HEK293 (cell line): ENCODE data around the gene IL17C.

Experiments
- CTCF ChIA-PET: fragments of 350-600 bp; formaldehyde crosslinking; extraction: SDS; loops from one replicate; lab custom pipeline; 2021; ENCODE audit warnings: antibody characterized with exemption; lab: Yijun Ruan, JAX
- POLR2A ChIA-PET: fragments of 300-600 bp; formaldehyde crosslinking; extraction: SDS; loops from one replicate; lab custom pipeline; 2020; ENCODE audit warnings: antibody characterized with exemption, inconsistent platforms; lab: Yijun Ruan, JAX
- H3K27ac ChIP-seq: fragments of 200-500 bp; sonication (Bioruptor generic); 2 replicates; pipeline ENCODE4 v1.5.1; 2014; ENCODE audit warnings: low read depth, low read length, control low read depth, inconsistent platforms; ENCODE audit errors: extremely low read depth
- H3K36me3 ChIP-seq, 2 experiments: fragments of 200-500 bp in 1 of 2; sonication (Bioruptor generic) in 1 of 2; 1 replicate in 1 of 2; 2 replicates in 1 of 2; pipeline ENCODE4 v1.5.1; 2014 to 2017; ENCODE audit warnings: inconsistent platforms in 2 of 2, low read length in 2 of 2; ENCODE audit not compliant: control insufficient read depth in 2 of 2, insufficient read depth in 1 of 2
- H3K4me1 ChIP-seq: fragments of 200-500 bp; sonication (Bioruptor generic); 2 replicates; pipeline ENCODE4 v1.5.1; 2014; ENCODE audit warnings: mild to moderate bottlenecking, low read length, inconsistent platforms; ENCODE audit not compliant: control insufficient read depth, insufficient read depth
- H3K4me3 ChIP-seq: 2 replicates; pipeline ENCODE4 v1.5.1; 2011; ENCODE audit warnings: low read depth, mild to moderate bottlenecking, control low read depth, low read length, moderate library complexity
- H3K9me3 ChIP-seq: fragments of 200-500 bp; sonication (Bioruptor generic); 2 replicates; pipeline ENCODE4 v1.5.1; 2014; ENCODE audit warnings: low read depth, low read length, inconsistent platforms; ENCODE audit not compliant: control insufficient read depth, insufficient read depth
- CTCF ChIP-seq: fragments of 450-650 bp; formaldehyde crosslinking; IDR thresholded peaks from 2 replicates; pipeline ENCODE4 v1.5.1; 2016; ENCODE audit warnings: missing biosample characterization, missing genetic modification characterization
- GLIS1 ChIP-seq: fragments of 450-650 bp; formaldehyde crosslinking; IDR thresholded peaks from 2 replicates; pipeline ENCODE4 v1.5.1; 2016; ENCODE audit warnings: missing biosample characterization, missing genetic modification characterization
- KLF1 ChIP-seq: fragments of 450-650 bp; formaldehyde crosslinking; IDR thresholded peaks from 2 replicates; pipeline ENCODE4 v1.5.1; 2016; ENCODE audit warnings: missing biosample characterization, missing genetic modification characterization
- SALL2 ChIP-seq: fragments of 450-650 bp; formaldehyde crosslinking; IDR thresholded peaks from 2 replicates; pipeline ENCODE4 v1.5.0; 2017; ENCODE audit warnings: missing biosample characterization, mild to moderate bottlenecking, missing genetic modification characterization, borderline replicate concordance
- ZBTB44 ChIP-seq: fragments of 450-650 bp; IDR thresholded peaks from 2 replicates; pipeline ENCODE4 v1.5.1; 2018; ENCODE audit warnings: missing biosample characterization, mild to moderate bottlenecking, missing genetic modification characterization
- ZBTB7A ChIP-seq: fragments of 450-650 bp; formaldehyde crosslinking; IDR thresholded peaks from 2 replicates; pipeline ENCODE4 v1.5.1; 2016; ENCODE audit warnings: low read depth, missing biosample characterization, missing genetic modification characterization
- ZFHX2 ChIP-seq: fragments of 450-650 bp; formaldehyde crosslinking; conservative IDR thresholded peaks from 2 replicates; pipeline ENCODE4 v1.5.1; 2016; ENCODE audit warnings: missing biosample characterization, missing genetic modification characterization
- ZNF10 ChIP-seq: fragments of 450-650 bp; formaldehyde crosslinking; IDR thresholded peaks from 2 replicates; pipeline ENCODE4 v1.5.1; 2017; ENCODE audit warnings: missing biosample characterization, missing genetic modification characterization
- ZNF157 ChIP-seq: fragments of 450-650 bp; formaldehyde crosslinking; IDR thresholded peaks from 2 replicates; pipeline ENCODE4 v1.5.1; 2016; ENCODE audit warnings: missing biosample characterization, missing genetic modification characterization
- ZNF19 ChIP-seq: fragments of 450-650 bp; formaldehyde crosslinking; IDR thresholded peaks from 2 replicates; pipeline ENCODE4; 2016; ENCODE audit warnings: missing biosample characterization, missing genetic modification characterization, low read depth
- ZNF2 ChIP-seq: fragments of 450-650 bp; formaldehyde crosslinking; IDR thresholded peaks from 2 replicates; pipeline ENCODE4 v1.5.1; 2016; ENCODE audit warnings: missing biosample characterization, missing genetic modification characterization
- ZNF292 ChIP-seq: fragments of 450-650 bp; formaldehyde crosslinking; IDR thresholded peaks from 2 replicates; pipeline ENCODE4 v1.5.1; 2016; ENCODE audit warnings: low read depth, missing biosample characterization, missing genetic modification characterization, borderline replicate concordance
- ZNF350 ChIP-seq: fragments of 450-650 bp; formaldehyde crosslinking; IDR thresholded peaks from 2 replicates; pipeline ENCODE4 v1.5.0; 2017; ENCODE audit warnings: missing biosample characterization, mild to moderate bottlenecking, missing genetic modification characterization
- ZNF433 ChIP-seq: fragments of 450-650 bp; formaldehyde crosslinking; IDR thresholded peaks from 2 replicates; pipeline ENCODE4 v1.5.1; 2016; ENCODE audit warnings: missing biosample characterization, missing genetic modification characterization, low read depth
- ZNF48 ChIP-seq: fragments of 450-650 bp; formaldehyde crosslinking; IDR thresholded peaks from 2 replicates; pipeline ENCODE4 v1.5.1; 2016; ENCODE audit warnings: missing biosample characterization, missing genetic modification characterization
- ZNF501 ChIP-seq: fragments of 450-650 bp; formaldehyde crosslinking; IDR thresholded peaks from 2 replicates; pipeline ENCODE4 v1.5.1; 2016; ENCODE audit warnings: missing biosample characterization, missing genetic modification characterization
- ZNF560 ChIP-seq: fragments of 450-650 bp; formaldehyde crosslinking; IDR thresholded peaks from 2 replicates; pipeline ENCODE4 v1.5.1; 2017; ENCODE audit warnings: missing biosample characterization, missing genetic modification characterization, borderline replicate concordance
- ZNF561 ChIP-seq: fragments of 450-650 bp; IDR thresholded peaks from 2 replicates; pipeline ENCODE4 v1.5.1; 2018; ENCODE audit warnings: missing biosample characterization, missing genetic modification characterization, borderline replicate concordance
- ZNF571 ChIP-seq: fragments of 450-650 bp; formaldehyde crosslinking; IDR thresholded peaks from 2 replicates; pipeline ENCODE4 v1.5.0; 2017; ENCODE audit warnings: missing biosample characterization, missing genetic modification characterization
- ZNF585B ChIP-seq: fragments of 450-650 bp; formaldehyde crosslinking; IDR thresholded peaks from 2 replicates; pipeline ENCODE4 v1.5.1; 2016; ENCODE audit warnings: missing biosample characterization, missing genetic modification characterization
- ZNF610 ChIP-seq: fragments of 450-650 bp; formaldehyde crosslinking; IDR thresholded peaks from 2 replicates; pipeline ENCODE4 v1.5.1; 2016; ENCODE audit warnings: missing biosample characterization, missing genetic modification characterization, borderline replicate concordance
- ZNF621 ChIP-seq: fragments of 450-650 bp; formaldehyde crosslinking; IDR thresholded peaks from 2 replicates; pipeline ENCODE4 v1.5.1; 2017; ENCODE audit warnings: missing biosample characterization, missing genetic modification characterization
- ZNF654 ChIP-seq: fragments of 450-650 bp; formaldehyde crosslinking; IDR thresholded peaks from 2 replicates; pipeline ENCODE4 v1.5.1; 2016; ENCODE audit warnings: low read depth, missing biosample characterization, missing genetic modification characterization

IL17C gene

GRCh38 chr16:88626646-88627045 is 11.7 kb upstream of the IL17C start:
- Histone ChIP-seq H3K4me3 (no peak overlapping the region), H3K36me3 (peaks cover 4 to 90% of the 10 kb centered on the region in 2 experiments; a peak in 2 of 3 replicates), H3K4me1 (no peaks in the 10 kb centered on the region), H3K27ac (no peak overlapping the region), H3K9me3 (no peaks in the 10 kb centered on the region)
- POLR2A ChIA-PET: no interaction called here
- no peak for TF ChIP-seq ZFHX2 (tag by site-specific recombination)
- no peak for TF ChIP-seq KLF1 (tag by site-specific recombination)
- CTCF ChIA-PET: no interaction called here

- ChIA-PET POLR2A (no interaction called here), CTCF (interaction anchor here (0.6 to 1.0 kb wide), 3 partner anchors 9 to 110 kb away, joined by 3 to 5 read pairs (median 4); no protein-coding TSS in a partner anchor)
- no peak overlapping the region for H3K4me3 ChIP-seq
- H3K4me1 ChIP-seq: no peaks in the 10 kb centered on the region
- no peaks in the 10 kb centered on the region for H3K9me3 ChIP-seq
- peaks cover 4 to 88% of the 10 kb centered on the region in 2 experiments; a peak in 2 of 3 replicates for H3K36me3 ChIP-seq
- no peak for TF ChIP-seq ZNF2
- peak; percentile 79 for TF ChIP-seq GLIS1 (tag by site-specific recombination)
- TF ChIP-seq ZNF654: no peak
- no peak for TF ChIP-seq ZNF157
- TF ChIP-seq SALL2 (tag by site-specific recombination): no peak
- no peak for TF ChIP-seq ZNF560 (tag by site-specific recombination)
- H3K27ac ChIP-seq: no peak overlapping the region
Observed at GRCh38 chr16:88627531-88628411, 10.6 kb upstream of the IL17C start.

- Histone ChIP-seq H3K27ac (no peak overlapping the region), H3K36me3 (peaks cover 4 to 86% of the 10 kb centered on the region in 2 experiments; a peak in 2 of 3 replicates)
- CTCF ChIA-PET: interaction anchor here (1.1 to 1.4 kb wide), 3 partner anchors 9 to 43 kb away, joined by 3 to 7 read pairs (median 5); no protein-coding TSS in a partner anchor
Observed at GRCh38 chr16:88628512-88628974, 9.8 kb upstream of the IL17C start.

GRCh38 chr16:88629835-88630234 is 8.5 kb upstream of the IL17C start:
- no peak overlapping the region for H3K27ac ChIP-seq
- no peaks in the 10 kb centered on the region for H3K9me3 ChIP-seq
- peaks cover 4 to 75% of the 10 kb centered on the region in 2 experiments; a peak in 2 of 3 replicates for H3K36me3 ChIP-seq
- H3K4me3 ChIP-seq: no peak overlapping the region
- POLR2A ChIA-PET: no interaction called here
- CTCF ChIA-PET: interaction anchor here (1.1 to 1.4 kb wide), 3 partner anchors 10 to 42 kb away, joined by 3 to 7 read pairs (median 5); no protein-coding TSS in a partner anchor
- H3K4me1 ChIP-seq: no peaks in the 10 kb centered on the region
- TF ChIP-seq ZNF571: no peak
- TF ChIP-seq ZNF585B (tag by site-specific recombination): no peak
- TF ChIP-seq ZNF610 (tag by site-specific recombination): no peak
- TF ChIP-seq ZNF10 (tag by site-specific recombination): no peak
- TF ChIP-seq ZBTB44 (tag by site-specific recombination): no peak
- TF ChIP-seq ZNF350: no peak
- no peak for TF ChIP-seq ZNF19
- TF ChIP-seq ZNF48: no peak
- TF ChIP-seq ZNF433 (tag by site-specific recombination): no peak
- no peak for TF ChIP-seq ZNF292
- TF ChIP-seq ZNF501 (tag by site-specific recombination): no peak
- TF ChIP-seq ZNF621 (tag by site-specific recombination): no peak

More at GRCh38 chr16:88628512-88628974, 9.8 kb upstream of the IL17C start:
- TF ChIP-seq CTCF (tag by site-specific recombination) (peak; percentile 68), ZNF654 (no peak), ZBTB7A (no peak), ZNF561 (tag by site-specific recombination) (no peak)
- Histone ChIP-seq H3K4me3 (no peak overlapping the region), H3K9me3 (no peaks in the 10 kb centered on the region), H3K4me1 (no peaks in the 10 kb centered on the region)
- POLR2A ChIA-PET: no interaction called here
